ENCODE results near the gene MB. TPM values are rescaled to one million over a fixed set of nuclear protein-coding genes. Genes with fewer than 3 reads are reported as not detected.

The MB gene
- total and polyA plus RNA-seq, 2 donors (not counting 1 experiment from before 2014, with no cell fraction given): not detected

DNA sequence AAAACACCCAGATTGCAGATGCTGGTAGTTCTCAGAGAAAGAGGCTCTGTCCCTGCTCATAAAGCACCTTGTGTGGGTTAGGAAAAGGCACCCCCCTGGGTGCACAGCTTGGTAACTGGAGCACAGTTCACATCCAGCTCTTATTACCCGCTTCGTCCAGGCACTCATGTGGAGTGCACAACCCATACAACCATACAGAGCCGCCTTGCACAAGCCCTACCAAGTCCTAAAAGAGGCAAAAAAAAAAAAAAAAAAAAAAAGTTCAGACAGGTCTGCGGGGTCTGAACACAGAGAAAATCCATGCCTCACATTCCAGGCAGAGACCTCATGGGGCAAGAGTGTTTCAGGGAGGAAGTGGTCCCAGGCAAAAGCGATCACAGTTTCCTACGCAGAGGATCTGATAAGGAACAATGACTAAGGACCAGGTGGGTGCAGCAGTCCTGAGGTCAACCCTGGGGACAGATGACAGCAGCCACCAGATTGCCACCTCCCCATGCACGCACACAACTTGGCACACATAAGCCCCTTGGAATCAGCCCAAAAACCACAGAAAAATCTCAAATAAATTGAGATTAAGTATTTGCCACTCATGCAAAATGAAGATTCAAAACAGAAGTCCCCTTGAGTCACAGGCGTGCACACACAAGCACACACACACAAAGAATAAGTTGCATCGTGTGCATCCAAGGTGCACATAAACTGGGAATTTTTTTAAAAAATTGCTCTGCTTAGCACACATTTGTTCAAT is 12.3 kb downstream of the MB start:
- Histone ChIP-seq H3K27ac (ENCODE audit: low read length in 2 of 2) (no peak overlapping the region), H3K9ac (ENCODE audit: low read length) (no peak overlapping the region), H3K79me2 (ENCODE audit: control insufficient read depth, insufficient read depth, low read length) (no peaks in the 10 kb centered on the region), H3K4me2 (replicated peaks; ENCODE audit: low read depth, low read length, poor library complexity, severe bottlenecking) (no peak overlapping the region), H3K4me3 (ENCODE audit: control extremely low read depth in 1 of 5, extremely low read depth in 1 of 5, insufficient read depth in 1 of 5, low read depth in 2 of 5, low read length in 4 of 5) (no peak overlapping the region), H2AFZ (ENCODE audit: insufficient read depth, low read depth, low read length, poor library complexity, severe bottlenecking) (no peak overlapping the region), H3K36me3 (replicated peaks in 1 of 2; ENCODE audit: control extremely low read depth in 1 of 2, control insufficient read depth in 1 of 2, extremely low read depth in 1 of 2, insufficient read depth in 2 of 2, low read length in 1 of 2) (no peaks in the 10 kb centered on the region), H4K20me1 (ENCODE audit: control insufficient read depth, insufficient read depth, low read length, poor library complexity, severe bottlenecking) (no peaks in the 10 kb centered on the region), H3K9me3 (ENCODE audit: control extremely low read depth in 1 of 3, control insufficient read depth in 2 of 3, insufficient read depth in 1 of 3, low read length in 2 of 3) (peaks cover 0 to 6% (median 0%) of the 10 kb centered on the region in 3 donors), H3K27me3 (replicated peaks in 1 of 4; ENCODE audit: control extremely low read depth in 1 of 4, control insufficient read depth in 3 of 4, insufficient read depth in 4 of 4, low read length in 3 of 4) (peaks cover 0 to 19% (median 0%) of the 10 kb centered on the region in 4 experiments), H3K4me1 (ENCODE audit: control insufficient read depth in 2 of 2, insufficient read depth in 2 of 2, low read length in 2 of 2) (no peaks in the 10 kb centered on the region)
- WGBS (ENCODE audit: insufficient coverage): 60% methylated on average over 4 of the region's 9 CpGs
- Mint-ChIP-seq H3K27me3 (peaks cover 39% of the 10 kb centered on the region), H3K4me3 (no peak overlapping the region), H3K27ac (no peak overlapping the region), H3K9me3 (ENCODE audit: insufficient read depth) (no peaks in the 10 kb centered on the region), H3K4me1 (no peaks in the 10 kb centered on the region)
- intact Hi-C loops (cut with micrococcal nuclease): no loop called here
- ChIA-PET POLR2A (no interaction called here), CTCF (no interaction called here)
- ATAC-seq (ENCODE audit: low read depth) (no peak), DNase-seq (no peak)
- no peak for TF ChIP-seq EZH2 (IDR thresholded peaks at IDR 0.05; ENCODE audit: borderline replicate concordance, insufficient read depth, low read depth, low read length, poor library complexity, severe bottlenecking)
- TF ChIP-seq, protein P1, sequence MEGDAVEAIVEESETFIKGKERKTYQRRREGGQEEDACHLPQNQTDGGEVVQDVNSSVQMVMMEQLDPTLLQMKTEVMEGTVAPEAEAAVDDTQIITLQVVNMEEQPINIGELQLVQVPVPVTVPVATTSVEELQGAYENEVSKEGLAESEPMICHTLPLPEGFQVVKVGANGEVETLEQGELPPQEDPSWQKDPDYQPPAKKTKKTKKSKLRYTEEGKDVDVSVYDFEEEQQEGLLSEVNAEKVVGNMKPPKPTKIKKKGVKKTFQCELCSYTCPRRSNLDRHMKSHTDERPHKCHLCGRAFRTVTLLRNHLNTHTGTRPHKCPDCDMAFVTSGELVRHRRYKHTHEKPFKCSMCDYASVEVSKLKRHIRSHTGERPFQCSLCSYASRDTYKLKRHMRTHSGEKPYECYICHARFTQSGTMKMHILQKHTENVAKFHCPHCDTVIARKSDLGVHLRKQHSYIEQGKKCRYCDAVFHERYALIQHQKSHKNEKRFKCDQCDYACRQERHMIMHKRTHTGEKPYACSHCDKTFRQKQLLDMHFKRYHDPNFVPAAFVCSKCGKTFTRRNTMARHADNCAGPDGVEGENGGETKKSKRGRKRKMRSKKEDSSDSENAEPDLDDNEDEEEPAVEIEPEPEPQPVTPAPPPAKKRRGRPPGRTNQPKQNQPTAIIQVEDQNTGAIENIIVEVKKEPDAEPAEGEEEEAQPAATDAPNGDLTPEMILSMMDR (IDR thresholded peaks at IDR 0.05): no peak
